Fibroblast of skin of abdomen (primary cell): ENCODE data around the gene FGF5.

Source experiments
- DNase-seq: peaks from one replicate; pipeline ENCODE4 v3.0.0-alpha.2; 2013

Gene FGF5

GRCh38 chr4:80340036-80340435 is 73.6 kb downstream of the FGF5 start:
- peak; percentile 27 for DNase-seq
